ENCODE measurements around the gene TMEM171.

DNA sequence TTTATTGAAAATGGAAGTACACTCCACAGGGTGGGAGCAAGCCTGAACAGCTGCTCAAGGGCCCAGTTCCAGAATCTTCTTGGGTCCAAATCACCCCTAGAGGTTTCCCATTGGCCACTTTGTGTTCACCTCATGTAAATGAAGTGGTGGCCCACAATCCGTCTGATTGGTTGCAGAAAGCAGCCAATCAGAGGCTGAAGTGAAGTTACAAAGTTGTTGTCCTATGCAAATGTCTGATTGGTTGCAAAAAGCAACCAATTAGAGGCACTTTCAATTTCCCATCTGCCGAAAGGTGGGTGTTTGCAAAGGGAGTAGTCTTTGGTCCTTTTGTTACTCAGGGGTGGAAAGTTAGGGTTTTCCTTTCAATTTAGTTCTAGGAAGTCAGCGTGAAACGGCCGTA is 8.8 kb downstream of the TMEM171 start:
- TF ChIP-seq GABPA (IDR thresholded peaks at IDR 0.05 in 1 of 2, conservative IDR thresholded peaks at IDR 0.05 in 1 of 2) (no peak), CTCF (IDR thresholded peaks at IDR 0.05; ENCODE audit: low read depth, low read length, missing input control) (no peak), RAD21 (IDR thresholded peaks at IDR 0.05) (no peak), TAF1 (conservative IDR thresholded peaks at IDR 0.05) (no peak), FOXA1 (IDR thresholded peaks at IDR 0.05) (no peak), SP1 (IDR thresholded peaks at IDR 0.05) (no peak), JUND (IDR thresholded peaks at IDR 0.05) (no peak), ZBTB33 (IDR thresholded peaks at IDR 0.05) (no peak), HNF4G (IDR thresholded peaks at IDR 0.05) (no peak), YY1 (IDR thresholded peaks at IDR 0.05) (no peak), RXRA (IDR thresholded peaks at IDR 0.05) (no peak)
- TF ChIP-seq, protein P1, sequence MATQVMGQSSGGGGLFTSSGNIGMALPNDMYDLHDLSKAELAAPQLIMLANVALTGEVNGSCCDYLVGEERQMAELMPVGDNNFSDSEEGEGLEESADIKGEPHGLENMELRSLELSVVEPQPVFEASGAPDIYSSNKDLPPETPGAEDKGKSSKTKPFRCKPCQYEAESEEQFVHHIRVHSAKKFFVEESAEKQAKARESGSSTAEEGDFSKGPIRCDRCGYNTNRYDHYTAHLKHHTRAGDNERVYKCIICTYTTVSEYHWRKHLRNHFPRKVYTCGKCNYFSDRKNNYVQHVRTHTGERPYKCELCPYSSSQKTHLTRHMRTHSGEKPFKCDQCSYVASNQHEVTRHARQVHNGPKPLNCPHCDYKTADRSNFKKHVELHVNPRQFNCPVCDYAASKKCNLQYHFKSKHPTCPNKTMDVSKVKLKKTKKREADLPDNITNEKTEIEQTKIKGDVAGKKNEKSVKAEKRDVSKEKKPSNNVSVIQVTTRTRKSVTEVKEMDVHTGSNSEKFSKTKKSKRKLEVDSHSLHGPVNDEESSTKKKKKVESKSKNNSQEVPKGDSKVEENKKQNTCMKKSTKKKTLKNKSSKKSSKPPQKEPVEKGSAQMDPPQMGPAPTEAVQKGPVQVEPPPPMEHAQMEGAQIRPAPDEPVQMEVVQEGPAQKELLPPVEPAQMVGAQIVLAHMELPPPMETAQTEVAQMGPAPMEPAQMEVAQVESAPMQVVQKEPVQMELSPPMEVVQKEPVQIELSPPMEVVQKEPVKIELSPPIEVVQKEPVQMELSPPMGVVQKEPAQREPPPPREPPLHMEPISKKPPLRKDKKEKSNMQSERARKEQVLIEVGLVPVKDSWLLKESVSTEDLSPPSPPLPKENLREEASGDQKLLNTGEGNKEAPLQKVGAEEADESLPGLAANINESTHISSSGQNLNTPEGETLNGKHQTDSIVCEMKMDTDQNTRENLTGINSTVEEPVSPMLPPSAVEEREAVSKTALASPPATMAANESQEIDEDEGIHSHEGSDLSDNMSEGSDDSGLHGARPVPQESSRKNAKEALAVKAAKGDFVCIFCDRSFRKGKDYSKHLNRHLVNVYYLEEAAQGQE (IDR thresholded peaks at IDR 0.05): no peak
- TF ChIP-seq, protein P2, sequence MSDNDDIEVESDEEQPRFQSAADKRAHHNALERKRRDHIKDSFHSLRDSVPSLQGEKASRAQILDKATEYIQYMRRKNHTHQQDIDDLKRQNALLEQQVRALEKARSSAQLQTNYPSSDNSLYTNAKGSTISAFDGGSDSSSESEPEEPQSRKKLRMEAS (IDR thresholded peaks at IDR 0.05): no peak
- TF ChIP-seq, protein P3, sequence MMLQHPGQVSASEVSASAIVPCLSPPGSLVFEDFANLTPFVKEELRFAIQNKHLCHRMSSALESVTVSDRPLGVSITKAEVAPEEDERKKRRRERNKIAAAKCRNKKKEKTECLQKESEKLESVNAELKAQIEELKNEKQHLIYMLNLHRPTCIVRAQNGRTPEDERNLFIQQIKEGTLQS (IDR thresholded peaks at IDR 0.05): no peak

Measured in liver (tissue), 3 donors.